NCI-H128 (cell line): ENCODE results near the gene GABBR2.

Experiments
- DNase-seq: peaks from one replicate; lab custom pipeline; 2025; ENCODE audit not compliant: unreplicated experiment; lab: John Stamatoyannopoulos, UW

Gene GABBR2

GRCh38 chr9:98381311-98382103, 327.2 kb downstream of the GABBR2 start:
- DNase-seq, result no peak

GRCh38 chr9:98380065-98380681, 328.6 kb downstream of the GABBR2 start:
- DNase-seq, result no peak

DNA sequence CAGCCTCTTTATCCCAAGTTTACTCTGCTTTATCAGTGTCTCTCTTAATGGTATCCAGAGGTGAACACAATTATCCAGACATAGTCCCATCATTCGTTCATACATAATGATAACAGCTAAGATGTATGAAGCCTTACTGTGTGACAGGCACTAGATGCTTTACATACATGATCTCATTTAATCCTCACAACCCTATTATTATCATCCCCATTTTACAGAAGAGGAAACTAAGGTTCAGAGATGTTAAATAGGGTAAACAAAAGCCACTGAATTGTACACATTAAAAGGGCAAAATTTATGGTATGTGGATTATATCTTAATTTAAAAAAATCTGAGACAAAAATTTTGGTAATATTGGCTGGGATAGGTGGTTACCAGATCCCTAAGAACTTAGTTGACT, 329.2 kb downstream of the GABBR2 start:
- no peak for DNase-seq

GRCh38 chr9:98378794-98379193, 329.9 kb downstream of the GABBR2 start:
- no peak for DNase-seq

- no peak for DNase-seq
Observed at GRCh38 chr9:98378206-98378780, 330.4 kb downstream of the GABBR2 start.

DNA sequence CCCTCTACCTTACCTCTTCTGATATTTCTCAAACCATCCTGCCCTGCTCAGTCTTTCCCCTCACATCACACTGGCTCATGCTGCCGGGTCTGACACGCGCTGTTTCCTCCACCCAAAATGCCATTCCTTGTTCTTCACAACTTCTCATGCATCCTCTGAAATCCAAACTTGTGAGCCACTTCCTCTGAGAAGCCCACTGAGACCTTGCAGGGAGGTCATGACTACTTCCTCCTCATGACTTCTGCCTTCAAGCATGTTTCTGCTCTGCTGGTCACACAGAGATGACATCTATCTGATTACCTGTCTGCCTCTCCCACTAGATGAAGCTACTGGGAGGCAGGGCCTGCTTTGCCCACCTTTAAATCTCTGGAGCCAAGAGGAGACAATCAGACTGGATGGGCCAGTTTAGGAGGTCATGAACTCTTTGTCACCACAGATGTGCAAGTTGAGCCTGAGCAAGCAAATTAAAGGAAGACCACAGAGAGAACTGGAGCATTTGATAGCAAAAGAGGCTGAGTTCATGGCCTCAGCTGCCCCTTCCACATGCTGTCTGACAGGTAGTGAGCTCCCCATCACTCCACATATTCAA, 333.5 kb downstream of the GABBR2 start:
- no peak for DNase-seq

GRCh38 chr9:98374385-98375051, 334.2 kb downstream of the GABBR2 start:
- no peak for DNase-seq

- DNase-seq, result no peak
Observed at GRCh38 chr9:98373609-98374008, 335.1 kb downstream of the GABBR2 start.

- no peak for DNase-seq
Observed at GRCh38 chr9:98372077-98372836, 336.5 kb downstream of the GABBR2 start.

- no peak for DNase-seq
Observed at GRCh38 chr9:98370976-98371315, 337.8 kb downstream of the GABBR2 start.

DNA sequence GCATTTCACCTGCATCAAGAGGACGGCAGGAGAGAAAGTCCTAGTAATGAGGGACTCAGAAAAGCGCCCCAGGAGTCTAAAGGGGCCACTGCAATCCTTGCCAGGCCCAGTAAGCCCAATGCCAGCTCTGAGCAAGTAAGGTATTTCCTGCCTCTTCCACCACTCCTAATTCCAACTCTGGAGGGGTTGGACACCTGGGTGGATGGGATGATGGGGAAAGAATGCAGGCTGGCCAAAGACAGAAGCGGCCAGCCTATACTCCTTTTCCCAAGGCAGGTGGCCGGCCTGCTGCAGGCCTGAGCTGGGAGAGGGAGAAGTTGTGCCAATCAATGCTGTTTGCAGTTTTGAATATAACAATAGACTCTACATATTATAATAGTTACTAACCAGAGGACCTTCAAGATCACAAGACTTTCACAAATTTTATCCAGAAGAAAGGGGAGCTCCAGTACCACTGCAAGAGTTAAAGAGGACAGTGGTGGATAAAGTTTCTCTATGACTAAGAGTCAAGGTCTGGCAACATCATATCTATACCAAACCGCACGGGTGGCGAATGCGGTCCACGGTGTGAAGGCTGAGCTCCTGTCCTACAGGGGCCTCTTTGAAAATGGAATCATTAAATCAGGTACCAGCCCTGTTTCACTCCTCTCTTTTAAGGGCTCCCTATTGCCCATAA, 338.3 kb downstream of the GABBR2 start:
- no peak for DNase-seq

DNA sequence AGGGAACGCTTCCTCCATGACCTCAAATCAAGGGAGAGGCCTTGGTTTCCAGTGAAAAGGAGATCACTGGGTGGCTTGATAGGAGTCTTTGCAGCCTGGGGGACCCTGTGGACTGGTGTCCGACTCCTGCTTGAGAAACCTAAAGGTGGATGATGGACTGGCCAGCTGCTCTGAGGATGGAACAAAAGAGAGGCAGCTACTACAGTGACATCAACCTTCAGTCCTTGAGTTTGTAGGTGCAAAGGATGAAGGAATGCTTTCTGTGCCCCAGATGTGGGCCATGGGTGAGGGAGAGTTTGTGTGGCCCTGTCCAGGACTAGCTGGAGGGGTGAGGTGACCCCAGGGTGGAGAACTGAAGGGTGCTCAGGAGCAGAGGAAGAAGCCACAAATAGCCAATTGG, 338.8 kb downstream of the GABBR2 start:
- no peak for DNase-seq

DNA sequence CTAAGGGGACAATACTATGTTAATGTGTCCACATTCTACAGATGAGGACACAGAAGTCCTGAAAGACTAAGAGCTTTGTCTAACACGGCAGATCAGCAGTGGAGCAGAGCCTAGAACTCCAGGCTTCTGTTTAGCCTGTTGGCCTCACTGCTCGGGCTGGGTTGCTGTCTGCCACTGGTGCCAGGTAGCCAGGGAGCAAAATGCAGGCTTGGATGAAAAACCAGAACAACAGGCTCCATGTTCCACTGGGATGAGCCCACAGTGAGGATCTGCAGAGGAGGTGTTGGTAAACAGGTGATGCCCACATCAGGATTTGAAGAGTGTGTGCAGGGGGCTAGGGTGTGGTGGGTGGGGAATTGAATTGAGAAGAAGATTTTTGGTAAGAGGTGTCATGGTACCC, 339.3 kb downstream of the GABBR2 start:
- no peak for DNase-seq

- no peak for DNase-seq
Observed at GRCh38 chr9:98369066-98369425, 339.7 kb downstream of the GABBR2 start.

DNA sequence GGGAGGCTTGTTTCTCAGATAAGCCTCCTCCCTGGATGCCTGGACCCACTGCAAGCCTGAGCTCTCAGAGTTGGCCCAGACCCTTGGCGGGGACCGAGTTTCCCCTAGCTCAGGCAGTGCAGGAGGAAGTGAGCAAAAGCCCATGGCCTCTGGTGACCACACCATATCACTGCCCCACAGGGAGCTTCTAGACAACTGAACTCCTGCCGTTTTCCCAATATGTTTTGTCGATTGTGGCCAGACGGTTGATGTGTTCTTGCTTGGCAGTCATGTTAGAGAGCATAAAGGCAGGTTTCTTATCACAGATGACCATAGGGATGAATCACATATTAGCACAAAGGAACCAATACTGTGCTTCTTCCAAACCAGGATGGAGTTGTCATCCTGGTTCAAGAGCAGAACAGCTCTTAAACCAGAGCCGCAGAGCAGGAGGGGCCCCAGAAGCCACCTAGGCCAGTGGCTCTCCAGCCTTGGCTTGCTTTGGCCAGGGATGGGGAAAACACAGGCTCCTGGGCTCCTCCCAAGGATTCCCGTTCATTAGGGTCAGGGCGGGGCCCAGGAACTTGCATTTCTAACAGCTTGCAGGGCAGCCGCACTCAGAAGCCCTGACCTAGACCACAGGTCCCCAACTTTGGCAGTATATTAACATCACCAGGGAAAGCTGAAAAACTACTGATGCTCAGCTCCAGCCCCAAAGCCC, 340.2 kb downstream of the GABBR2 start:
- no peak for DNase-seq

DNA sequence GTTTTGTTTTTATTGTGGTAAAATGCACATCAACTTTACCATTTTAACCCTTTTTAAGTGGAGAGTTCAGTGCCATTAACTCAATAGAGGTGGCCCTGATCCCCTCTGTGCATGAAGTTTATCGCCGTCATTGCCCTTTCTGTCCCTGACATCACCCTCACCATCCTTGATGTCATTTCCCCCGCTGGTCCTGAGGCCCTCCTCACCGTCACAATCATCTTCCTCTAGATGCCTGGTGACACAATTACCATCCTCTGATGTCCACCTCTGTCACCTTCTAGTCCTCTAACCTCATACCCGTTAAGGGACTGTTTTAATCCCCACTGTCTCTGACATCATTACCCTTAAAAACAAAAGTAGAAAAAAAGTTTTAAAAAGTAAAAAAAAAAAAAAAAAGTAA, 340.8 kb downstream of the GABBR2 start:
- DNase-seq, result no peak

GRCh38 chr9:98367371-98367900, 341.3 kb downstream of the GABBR2 start:
- DNase-seq, result no peak

DNA sequence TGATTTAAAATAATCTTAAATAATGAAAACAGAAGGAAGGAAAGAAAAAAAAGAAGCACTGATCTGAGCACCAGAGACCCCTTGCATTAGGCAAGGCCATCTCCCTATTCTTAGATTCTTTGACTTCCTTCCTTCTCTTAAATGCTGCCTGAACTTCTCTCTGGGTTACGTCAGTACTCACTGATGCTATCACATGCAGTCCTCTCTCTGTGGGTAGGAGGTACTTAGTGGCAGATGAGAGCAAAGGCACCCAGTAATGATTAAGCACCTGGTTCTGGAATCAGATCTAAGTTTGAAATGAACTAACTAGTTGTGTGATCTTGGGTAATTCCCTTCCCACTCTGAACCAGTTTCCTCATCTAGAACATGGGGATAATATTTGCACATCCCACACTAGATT, 343.0 kb downstream of the GABBR2 start:
- no peak for DNase-seq

DNA sequence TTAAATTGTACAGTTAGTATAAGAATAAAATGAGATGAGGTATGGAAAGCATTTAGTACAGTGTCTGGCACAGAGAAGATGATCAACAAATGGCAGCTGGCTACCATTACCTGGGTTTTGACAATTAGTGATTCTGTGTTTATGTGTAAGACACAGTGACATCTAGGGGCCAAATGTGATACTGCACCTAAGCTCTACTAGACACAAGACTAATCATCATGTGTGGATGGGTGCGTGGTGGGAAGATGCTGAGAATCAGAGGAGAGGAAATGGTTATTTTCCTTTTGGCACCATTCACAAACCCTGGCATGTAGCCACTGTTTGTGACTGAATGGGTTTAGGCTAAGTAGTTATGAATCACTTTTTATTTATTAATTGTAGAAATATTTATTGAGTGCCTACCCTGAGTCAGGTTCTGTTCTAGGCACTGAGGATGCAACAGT, 343.5 kb downstream of the GABBR2 start:
- no peak for DNase-seq
